ENCODE data around the gene IFNE. TPM values are rescaled to one million over a fixed set of nuclear protein-coding genes. Genes with fewer than 3 reads are reported as not detected.

IFNE gene
- total RNA-seq (1.4 and 1.8 TPM in 2 replicates), polyA plus RNA-seq (0.11 and 0.22 TPM in 2 replicates), polyA minus RNA-seq (0.57 and 0.90 TPM in 2 replicates), Bru-seq, nascent RNA (percentile 58 among the genes with signal in this experiment), BruChase-seq, experiment 1, labeled RNA remaining after a 6-hour chase (percentile 84 among the genes with signal in this experiment), BruChase-seq, experiment 2, labeled RNA remaining after a 2-hour chase (percentile 90 among the genes with signal in this experiment)
- polyA plus RNA-seq (2011; cell fraction: cytosol; rRNA removed), result 0.08 and 0.11 TPM in 2 replicates
- polyA plus RNA-seq (2011; cell fraction: nucleus; rRNA removed), result 3.6 and 4.7 TPM in 2 replicates
- polyA plus RNA-seq (2012), result 0.91 and 1.5 TPM in 2 replicates
- not detected for polyA minus RNA-seq (2011; cell fraction: cytosol; rRNA and poly(A)+ RNA removed)
- polyA minus RNA-seq (2011; cell fraction: nucleus; rRNA and poly(A)+ RNA removed), result 1.3 and 3.9 TPM in 2 replicates
- long read RNA-seq, result 0 reads

GRCh38 chr9:21482213-21482612, at the start of gene IFNE:
Gene IFNE (minus strand): TSS chr9:21482313. CDS start chr9:21481694, 619 bp downstream.
- H3K4me3 ChIP-seq (replicated peaks in 1 of 3; ENCODE audit: insufficient read depth in 1 of 3, low read depth in 1 of 3, low read length in 3 of 3), result no peak within 1 kb of the TSS

More at GRCh38 chr9:21482213-21482612, at the start of gene IFNE:
- no peak within 1 kb of the TSS for H3K4me2 ChIP-seq (ENCODE audit: insufficient read depth, low read length)
- ChIA-PET POLR2A (no interaction called here), CTCF (interaction anchor here (1.3 kb wide), 1 partner anchor 16 kb away, joined by 3 read pairs; no protein-coding TSS in a partner anchor)
- no peak within 1 kb of the TSS for H3K9ac ChIP-seq (replicated peaks; ENCODE audit: extremely low read depth, insufficient read depth, low read length)
- intact Hi-C loops (cut with micrococcal nuclease), result no loop called here
- H3K36me3 ChIP-seq (ENCODE audit: control insufficient read depth in 2 of 2, extremely low read depth in 1 of 2, insufficient read depth in 2 of 2, low read length in 2 of 2), result no peaks in the 10 kb centered on the region
- DNase-seq (ENCODE audit: low read depth, low spot score) (no peak), FAIRE-seq (no peak)
- BruUV-seq (replicated peaks), result no TSS peak
- H3K4me1 ChIP-seq (ENCODE audit: control insufficient read depth, extremely low read depth, insufficient read depth, low read length), result peaks cover 2% of the 10 kb centered on the region
- dilution Hi-C loops (cut with MboI; ENCODE audit: extremely low pct_ligation_motif_present, low sequenced_read_pairs), result no loop called here
- no peaks in the 10 kb centered on the region for H3K27me3 ChIP-seq (ENCODE audit: control insufficient read depth in 2 of 2, insufficient read depth in 2 of 2, low read length in 2 of 2)
- H3K9me3 ChIP-seq (replicated peaks; ENCODE audit: control insufficient read depth, insufficient read depth, low read length), result no peaks in the 10 kb centered on the region
- TF ChIP-seq EZH2 (IDR thresholded peaks at IDR 0.05; ENCODE audit: borderline replicate concordance, low read depth, low read length, severe bottlenecking), result no peak
- TF ChIP-seq POLR2A (IDR thresholded peaks at IDR 0.05; ENCODE audit: low read depth, low read length), result no peak
- no peak for TF ChIP-seq GATA2 (IDR thresholded peaks at IDR 0.05; ENCODE audit: insufficient read depth, insufficient read length, low read depth, low read length)
- TF ChIP-seq MAX (IDR thresholded peaks at IDR 0.05; ENCODE audit: insufficient read depth, insufficient read length), result no peak
- no peak for TF ChIP-seq CTCF (IDR thresholded peaks at IDR 0.05; ENCODE audit: extremely low read depth in 1 of 2, insufficient read depth in 1 of 2, low read depth in 1 of 2, low read length in 2 of 2)
- no peak for TF ChIP-seq JUN (IDR thresholded peaks at IDR 0.05; ENCODE audit: borderline replicate concordance, insufficient read depth, insufficient read length, low read depth)
- H4K20me1 ChIP-seq (replicated peaks; ENCODE audit: control insufficient read depth, extremely low read depth, insufficient read depth, low read length), result no peaks in the 10 kb centered on the region
- no peak within 1 kb of the TSS for H2AFZ ChIP-seq (ENCODE audit: low read depth, low read length)
- H3K9me1 ChIP-seq (replicated peaks; ENCODE audit: control insufficient read depth, extremely low read depth, insufficient read depth, low read length), result no peaks in the 10 kb centered on the region
- no peaks in the 10 kb centered on the region for H3K79me2 ChIP-seq (ENCODE audit: control insufficient read depth, insufficient read depth, low read length)
- no peak within 1 kb of the TSS for H3K27ac ChIP-seq (ENCODE audit: insufficient read depth, low read depth, low read length)

All from endothelial cell of umbilical vein (primary cell).